ENCODE data around the gene PSMC1.

Gene PSMC1

DNA sequence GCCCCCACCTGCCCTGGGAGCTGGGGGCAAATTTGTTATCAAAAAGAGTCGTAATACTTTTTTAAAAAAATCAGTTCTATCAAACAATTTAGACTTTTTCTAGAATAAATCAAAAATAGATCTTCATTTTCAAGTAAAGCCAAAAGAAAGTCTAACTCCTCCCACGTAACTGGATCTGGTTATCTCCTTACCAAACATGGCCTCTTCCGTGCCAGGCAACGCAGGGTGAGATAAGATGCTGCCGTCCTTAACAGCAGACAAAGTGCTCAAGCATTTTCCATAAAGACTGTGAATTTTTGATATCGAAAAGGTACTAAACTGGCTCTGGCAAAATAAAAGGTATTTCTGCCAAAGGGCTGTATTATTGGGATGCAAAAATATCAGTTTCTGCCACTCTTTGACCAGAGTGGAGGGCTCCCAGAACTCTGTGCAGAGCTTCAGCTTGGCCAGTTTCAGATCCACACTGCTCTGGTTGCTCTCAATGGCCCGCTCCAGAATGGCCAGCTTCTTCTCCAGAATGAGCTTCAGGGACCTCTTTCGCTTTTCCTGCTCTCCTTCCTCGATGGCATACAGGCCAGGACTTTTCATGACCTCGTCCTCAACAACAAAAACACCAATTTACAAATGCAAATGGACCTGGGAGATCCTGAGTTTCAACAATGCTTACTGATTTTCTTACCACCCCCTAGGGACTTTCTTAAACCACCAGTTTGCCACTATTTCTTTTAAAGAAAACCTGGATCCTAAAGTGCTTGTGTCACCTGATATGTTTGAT, 46.4 kb downstream of the PSMC1 start:
- no peak for DNase-seq (ENCODE audit: low read depth)

DNA sequence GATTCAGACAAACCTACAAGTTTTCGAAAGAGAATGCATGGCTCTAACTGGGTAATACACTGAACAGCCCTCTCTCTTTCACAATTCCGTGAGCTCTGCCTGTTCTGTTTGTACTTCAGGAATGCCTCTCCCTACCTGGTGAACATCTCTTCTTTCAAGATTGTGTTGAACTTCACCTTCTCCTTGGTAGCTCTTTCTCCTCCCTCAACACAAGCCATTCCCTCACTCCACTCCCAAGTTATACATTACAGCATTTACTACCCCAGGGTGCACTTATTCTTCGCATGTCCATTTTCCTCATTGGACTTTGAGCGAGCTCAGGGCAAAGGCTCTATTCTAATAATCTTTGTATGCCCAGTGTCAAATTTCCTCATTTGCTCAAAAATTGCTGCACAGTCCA, 47.1 kb downstream of the PSMC1 start:
- DNase-seq (ENCODE audit: low read depth): no peak

DNA sequence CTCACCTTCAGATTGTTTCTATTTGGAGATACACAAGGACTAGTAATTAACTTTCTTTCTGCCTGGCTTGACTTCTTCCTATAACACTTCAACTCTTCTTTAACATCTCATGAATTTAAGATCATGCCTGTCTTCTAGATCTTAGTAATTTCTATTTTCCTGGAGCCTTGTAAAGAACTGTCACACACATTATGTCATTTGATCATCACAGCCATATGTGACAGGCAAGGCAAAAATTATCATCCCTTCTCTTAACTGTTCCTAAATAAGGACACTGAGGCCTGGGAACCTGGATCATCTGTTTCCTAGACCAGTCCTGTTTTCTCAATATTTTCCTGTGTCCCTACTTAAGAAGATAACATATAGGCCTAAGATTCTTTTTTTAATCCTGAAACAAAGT, 48.1 kb downstream of the PSMC1 start:
- DNase-seq (ENCODE audit: low read depth): no peak

DNA sequence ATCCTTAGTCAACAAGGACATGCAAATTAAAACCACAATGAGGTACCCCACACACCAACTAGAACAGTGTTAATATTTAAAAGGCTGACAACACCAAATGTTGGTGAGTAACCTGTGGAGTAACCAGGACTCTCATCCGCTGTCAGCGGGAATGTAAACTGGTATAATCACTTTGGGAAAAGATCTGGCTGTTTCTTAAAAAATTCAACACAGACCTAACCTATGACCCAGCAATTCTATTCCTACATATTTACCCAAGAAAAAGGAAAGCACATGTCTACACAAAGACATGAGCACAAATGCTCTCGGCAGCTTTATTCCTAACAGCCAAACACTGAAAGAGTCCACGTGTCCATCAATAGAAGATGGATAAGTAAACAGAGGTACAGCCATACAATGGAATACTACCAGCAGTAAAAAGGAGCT, 48.8 kb downstream of the PSMC1 start:
- DNase-seq (ENCODE audit: low read depth): no peak

DNA sequence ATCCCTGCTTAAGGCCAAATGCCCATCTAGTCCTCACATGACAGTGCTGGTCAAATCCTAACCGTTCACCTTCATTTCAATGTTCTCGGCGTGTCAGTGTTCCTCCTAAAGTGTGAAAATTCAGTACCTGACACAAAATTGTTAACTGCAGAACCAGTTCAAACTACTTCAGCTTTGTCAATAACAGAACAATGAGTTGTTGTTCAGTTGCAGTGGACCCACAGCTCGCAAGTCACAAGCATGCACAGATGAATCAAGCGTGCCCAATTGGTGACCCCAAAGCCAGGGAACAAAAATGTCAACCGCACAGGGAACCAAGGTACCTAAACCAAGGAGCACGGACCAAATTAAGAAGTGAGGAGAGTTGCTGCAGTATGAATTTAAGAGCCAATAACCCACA, 52.2 kb downstream of the PSMC1 start:
- DNase-seq (ENCODE audit: low read depth): no peak

DNA sequence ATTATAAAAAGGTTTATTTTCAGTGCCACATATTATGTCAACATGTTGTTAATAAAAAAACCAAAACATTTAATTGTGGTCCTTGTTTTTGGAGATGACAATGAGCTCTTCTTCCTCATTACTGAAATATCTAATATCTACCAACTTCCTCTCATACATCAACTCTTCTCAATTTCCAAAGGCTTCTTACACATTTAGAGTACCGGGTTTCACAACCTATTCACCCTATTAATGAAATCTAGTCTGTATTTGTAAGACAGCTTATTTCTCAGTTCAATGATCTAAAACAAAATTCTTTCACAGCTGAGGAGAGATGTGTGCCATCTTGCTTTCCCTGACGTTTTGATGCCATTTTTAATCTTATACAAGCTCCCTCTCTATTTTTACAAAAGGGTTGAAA, 60.9 kb downstream of the PSMC1 start:
- DNase-seq (ENCODE audit: low read depth): no peak

DNA sequence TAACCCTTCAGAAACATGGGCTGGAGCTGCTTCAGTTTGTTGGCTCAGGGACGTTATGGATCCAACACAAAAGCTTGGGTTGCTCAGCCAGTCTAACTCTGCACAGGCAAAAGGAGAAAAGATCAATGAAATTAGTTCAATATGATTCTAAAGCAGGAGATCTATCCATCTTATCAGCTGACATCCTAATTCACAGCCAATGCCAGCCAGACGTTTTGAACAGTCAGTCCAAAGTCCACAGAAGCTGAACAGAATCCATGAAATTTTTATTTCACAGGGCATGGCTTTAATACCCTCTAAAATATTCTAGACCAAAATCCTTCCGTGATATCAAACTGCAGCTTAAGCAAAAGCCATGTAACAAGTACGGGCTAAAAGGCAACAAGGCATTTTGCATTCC, 61.7 kb downstream of the PSMC1 start:
- DNase-seq (ENCODE audit: low read depth): no peak

DNA sequence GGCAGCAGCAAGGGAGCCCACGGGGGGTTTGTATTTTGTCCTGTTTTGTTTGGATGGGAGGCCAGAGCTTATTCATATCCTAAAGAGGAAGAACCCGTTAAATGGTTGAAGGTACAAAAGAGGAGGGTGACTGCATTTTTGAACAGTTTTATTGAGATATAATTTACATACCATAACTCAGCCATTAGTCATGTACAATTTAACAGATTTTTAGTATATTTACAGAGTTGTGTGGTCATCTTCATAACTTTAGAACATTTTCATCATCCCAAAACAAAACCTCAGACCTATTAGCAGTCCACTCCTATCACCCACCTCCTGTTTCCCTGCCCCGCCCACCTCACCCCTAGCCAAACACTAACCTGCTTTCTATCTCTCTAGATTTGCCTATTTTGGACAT, 62.8 kb downstream of the PSMC1 start:
- DNase-seq (ENCODE audit: low read depth): no peak

DNA sequence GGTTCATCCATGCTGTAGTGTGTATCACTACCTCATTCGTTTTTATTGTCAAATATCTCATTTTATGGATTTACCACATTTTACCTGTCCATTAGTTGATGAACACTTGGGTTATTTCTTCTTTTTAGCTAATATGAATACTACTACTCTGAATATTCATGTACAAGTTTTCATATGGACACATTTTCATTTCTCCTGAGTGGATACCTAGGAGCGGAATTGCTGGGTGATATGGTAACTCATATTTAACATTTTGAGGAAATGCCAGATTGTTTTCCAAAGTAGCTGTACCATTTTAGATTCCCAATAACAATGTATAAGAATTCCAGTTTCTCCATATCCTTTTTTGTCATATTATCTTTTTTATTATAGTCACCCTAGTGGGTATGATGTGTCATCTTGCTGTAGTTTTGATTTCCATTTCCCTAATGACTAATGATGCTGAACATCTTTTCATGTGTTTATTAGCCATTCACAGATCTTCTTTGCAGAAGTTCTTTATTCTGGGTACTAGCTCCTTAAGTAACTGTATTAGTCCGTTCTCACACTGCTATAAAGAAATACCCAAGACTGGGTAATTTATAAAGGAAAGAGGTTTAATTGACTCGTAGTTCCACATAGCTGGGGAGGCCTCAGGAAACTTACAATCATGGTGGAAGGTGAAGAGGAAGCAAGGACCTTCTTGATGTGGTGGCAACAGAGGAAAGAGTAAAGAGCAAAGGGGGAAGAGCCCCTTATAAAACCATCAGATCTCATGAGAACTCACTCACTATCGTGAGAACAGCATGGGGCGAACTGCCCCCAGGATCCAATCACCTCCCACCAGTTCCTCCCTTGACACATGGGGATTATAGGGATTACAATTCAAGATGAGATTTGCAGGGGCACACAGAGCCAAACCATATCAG, 63.5 kb downstream of the PSMC1 start:
- no peak for DNase-seq (ENCODE audit: low read depth)

DNA sequence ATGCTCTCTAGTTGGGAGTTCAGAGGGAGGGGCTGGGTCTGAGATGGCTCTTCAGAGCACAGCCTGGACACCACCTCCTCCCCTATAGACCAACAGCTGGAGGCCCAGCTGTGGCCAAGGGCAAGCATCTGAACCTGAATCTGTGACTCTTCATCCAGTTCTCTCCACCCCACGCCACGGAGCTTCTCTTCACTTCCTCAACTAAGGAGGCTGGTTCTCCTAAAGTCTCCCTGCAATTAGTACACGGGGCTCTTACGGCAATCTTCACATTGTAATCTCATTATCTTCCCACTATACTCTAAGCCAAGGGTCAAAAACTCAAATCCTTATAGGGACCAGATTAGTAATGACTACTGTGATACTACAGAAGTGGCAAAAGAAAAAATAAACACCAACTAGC, 65.5 kb downstream of the PSMC1 start:
- no peak for DNase-seq (ENCODE audit: low read depth)

All from activated T-helper 1 cell treated with Interleukin-2 at 50 U/mL for 16 hours (primary cell).